Measurements from ENCODE around the gene PHF14. TPM values are rescaled to one million over a fixed set of nuclear protein-coding genes. Genes with fewer than 3 reads are reported as not detected.

The PHF14 gene
- total RNA-seq, 3 donors from 2014 or later = 42.6 to 73.5 (median 66.9) TPM

GRCh38 chr7:11206177-11206899 is 232.7 kb downstream of the PHF14 start:
- no peak overlapping the region for H3K27ac ChIP-seq
- DNase-seq (ENCODE audit: low spot score in 2 of 2) = no peak
- H3K36me3 ChIP-seq = no peaks in the 10 kb centered on the region
- intact Hi-C loops (cut with DNase I; ENCODE audit: low total_unique reads) = no loop called here
- no peaks in the 10 kb centered on the region for H3K4me1 ChIP-seq
- H3K4me3 ChIP-seq = no peak overlapping the region
- TF ChIP-seq CTCF (IDR thresholded peaks at IDR 0.05) = no peak
- no peak for TF ChIP-seq POLR2A (IDR thresholded peaks at IDR 0.05)
- TF ChIP-seq POLR2AphosphoS5 (IDR thresholded peaks at IDR 0.05) = no peak
- H3K27me3 ChIP-seq = no peaks in the 10 kb centered on the region
- H3K9me3 ChIP-seq = no peaks in the 10 kb centered on the region

DNA sequence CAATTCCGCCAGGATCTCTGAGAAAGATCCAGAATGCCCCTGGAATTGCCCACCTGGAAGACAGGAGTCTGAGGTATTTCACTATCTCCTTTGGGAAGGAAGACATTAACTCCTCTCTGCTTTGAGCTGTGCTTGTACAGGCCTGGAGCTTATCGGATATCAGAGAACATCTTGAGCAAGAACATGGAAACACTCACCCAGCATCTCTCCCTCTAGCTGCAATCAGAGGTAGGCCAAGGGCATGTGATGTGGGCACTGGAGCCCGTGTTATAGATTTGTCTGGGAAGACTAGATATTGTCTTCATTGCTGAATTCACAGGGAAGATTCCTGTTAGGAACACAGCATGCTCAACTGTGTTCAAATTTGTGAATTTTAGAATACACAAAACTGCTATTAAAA is 233.9 kb downstream of the PHF14 start:
- H3K27me3 ChIP-seq = no peaks in the 10 kb centered on the region
- no peak overlapping the region for H3K4me3 ChIP-seq
- no peaks in the 10 kb centered on the region for H3K4me1 ChIP-seq
- no peaks in the 10 kb centered on the region for H3K9me3 ChIP-seq
- H3K27ac ChIP-seq = no peak overlapping the region
- DNase-seq (ENCODE audit: low spot score in 2 of 2) = no peak
- intact Hi-C loops (cut with DNase I; ENCODE audit: low total_unique reads) = no loop called here
- no peak for TF ChIP-seq POLR2AphosphoS5 (IDR thresholded peaks at IDR 0.05)
- no peak for TF ChIP-seq CTCF (IDR thresholded peaks at IDR 0.05)
- no peak for TF ChIP-seq POLR2A (IDR thresholded peaks at IDR 0.05)
- H3K36me3 ChIP-seq = no peaks in the 10 kb centered on the region

GRCh38 chr7:11208883-11209465 is 235.3 kb downstream of the PHF14 start:
- no peaks in the 10 kb centered on the region for H3K4me1 ChIP-seq
- no peak overlapping the region for H3K27ac ChIP-seq
- no peaks in the 10 kb centered on the region for H3K27me3 ChIP-seq
- intact Hi-C loops (cut with DNase I; ENCODE audit: low total_unique reads) = no loop called here
- TF ChIP-seq CTCF (IDR thresholded peaks at IDR 0.05) (no peak), POLR2A (IDR thresholded peaks at IDR 0.05) (no peak), POLR2AphosphoS5 (IDR thresholded peaks at IDR 0.05) (no peak)
- no peaks in the 10 kb centered on the region for H3K9me3 ChIP-seq
- no peak for DNase-seq (ENCODE audit: low spot score in 2 of 2)
- H3K4me3 ChIP-seq = no peak overlapping the region
- no peaks in the 10 kb centered on the region for H3K36me3 ChIP-seq

DNA sequence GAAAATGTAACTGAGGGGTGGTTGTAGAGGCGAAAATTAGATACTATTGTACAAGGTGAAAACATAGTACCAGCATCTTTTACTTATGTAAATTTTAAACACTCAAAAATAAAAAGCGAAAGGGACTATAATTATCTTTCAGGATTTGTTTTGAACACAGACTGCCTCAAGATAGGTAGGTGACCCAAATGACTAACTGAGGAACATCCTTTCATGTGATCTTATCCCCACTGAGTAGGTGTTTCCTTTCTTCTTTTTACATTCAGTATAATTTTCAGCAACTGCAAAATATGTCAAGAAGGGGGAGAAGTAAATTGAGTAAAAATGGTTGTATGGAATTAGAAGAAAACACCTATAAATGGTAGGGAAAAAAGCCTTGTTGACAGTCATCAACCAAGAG is 236.7 kb downstream of the PHF14 start:
- Histone ChIP-seq H3K27me3 (no peaks in the 10 kb centered on the region), H3K27ac (no peak overlapping the region), H3K4me3 (no peak overlapping the region), H3K36me3 (no peaks in the 10 kb centered on the region), H3K4me1 (no peaks in the 10 kb centered on the region), H3K9me3 (no peaks in the 10 kb centered on the region)
- DNase-seq (ENCODE audit: low spot score in 2 of 2) = no peak
- TF ChIP-seq POLR2AphosphoS5 (IDR thresholded peaks at IDR 0.05) (no peak), POLR2A (IDR thresholded peaks at IDR 0.05) (no peak), CTCF (IDR thresholded peaks at IDR 0.05) (no peak)
- intact Hi-C loops (cut with DNase I; ENCODE audit: low total_unique reads) = no loop called here

- intact Hi-C loops (cut with DNase I; ENCODE audit: low total_unique reads) = no loop called here
- Histone ChIP-seq H3K9me3 (no peaks in the 10 kb centered on the region), H3K27me3 (no peaks in the 10 kb centered on the region), H3K36me3 (no peaks in the 10 kb centered on the region), H3K4me3 (peak overlapping the region in 1 of 3 donors; percentile 26), H3K27ac (no peak overlapping the region), H3K4me1 (no peaks in the 10 kb centered on the region)
- no peak for DNase-seq (ENCODE audit: low spot score in 2 of 2)
- TF ChIP-seq POLR2A (IDR thresholded peaks at IDR 0.05) = no peak
- peak; percentile 20 to 77 (median 61) for TF ChIP-seq CTCF (IDR thresholded peaks at IDR 0.05)
Observed at GRCh38 chr7:11212080-11212711, 238.5 kb downstream of the PHF14 start.
